H1 (cell line): Measurements from ENCODE around the gene SOS1. TPM values are rescaled to one million over a fixed set of nuclear protein-coding genes. Genes with fewer than 3 reads are reported as not detected.

Experiments used
- CTCF ChIA-PET: fragments of 300-600 bp; sonication (Branson Sonifier 250); formaldehyde crosslinking; loops from one replicate; lab custom pipeline; 2021; ENCODE audit not compliant: partially characterized antibody; lab: Charles Lee
- POLR2A ChIA-PET: fragments of 300-600 bp; sonication (Branson Sonifier 250); formaldehyde crosslinking; loops from one replicate; lab custom pipeline; 2021; ENCODE audit warnings: inconsistent platforms; ENCODE audit not compliant: partially characterized antibody; lab: Charles Lee
- DNase-seq, 2 experiments: peaks; one replicate each; pipeline versions ENCODE4 v3.0.0 to v3.0.0-alpha.2; 2010 to 2022; ENCODE audit warnings: low spot score in 2 of 2, low read depth in 1 of 2, mixed read lengths in 1 of 2
- FAIRE-seq: peaks from 2 replicates; lab custom pipeline; 2011; peaks lifted over from hg19 to GRCh38; lab: Jason Lieb, UNC
- H2AFZ ChIP-seq: 2 replicates; pipeline ENCODE4 v1.8.1; 2012; ENCODE audit warnings: low read length, inconsistent platforms
- H2AK5ac ChIP-seq: 2 replicates; pipeline ENCODE4 v1.6.1; 2013; ENCODE audit warnings: low read depth, low read length
- H2BK120ac ChIP-seq: replicated peaks from 2 replicates; pipeline ENCODE3; 2013; ENCODE audit warnings: low read depth, low read length, inconsistent platforms
- H2BK12ac ChIP-seq: 2 replicates; pipeline ENCODE4 v1.6.1; 2013; ENCODE audit warnings: low read depth, low read length
- H2BK15ac ChIP-seq: 2 replicates; pipeline ENCODE4 v1.6.1; 2013; ENCODE audit warnings: low read length
- H2BK20ac ChIP-seq: 2 replicates; pipeline ENCODE4 v1.6.1; 2013; ENCODE audit warnings: low read length
- H2BK5ac ChIP-seq: 2 replicates; pipeline ENCODE4 v1.6.1; 2013; ENCODE audit warnings: low read depth, low read length
- H3K14ac ChIP-seq: 2 replicates; pipeline ENCODE4 v1.6.1; 2013; ENCODE audit warnings: inconsistent platforms; ENCODE audit not compliant: insufficient read length
- H3K18ac ChIP-seq: 2 replicates; pipeline ENCODE4 v1.6.1; 2013; ENCODE audit warnings: low read length; ENCODE audit errors: extremely low read depth
- H3K23ac ChIP-seq: 2 replicates; pipeline ENCODE4 v1.6.1; 2013; ENCODE audit warnings: inconsistent platforms; ENCODE audit not compliant: insufficient read length
- H3K23me2 ChIP-seq: 2 replicates; pipeline ENCODE4 v1.6.1; 2013; ENCODE audit warnings: low read depth, low read length
- H3K27ac ChIP-seq: 2 replicates; pipeline ENCODE4 v1.6.1; 2011; ENCODE audit warnings: low read depth, low read length, inconsistent platforms
- H3K27me3 ChIP-seq, 4 experiments: replicated peaks in 1 of 4; 1 replicate in 1 of 4; 2 replicates in 3 of 4; pipeline versions ENCODE4 v1.6.1 to v1.8.1; 2011 to 2013; ENCODE audit warnings: low read length in 3 of 4, mild to moderate bottlenecking in 3 of 4, inconsistent platforms in 2 of 4, mixed read lengths in 2 of 4, moderate library complexity in 1 of 4; ENCODE audit not compliant: control insufficient read depth in 3 of 4, insufficient read depth in 3 of 4; ENCODE audit errors: extremely low read depth in 1 of 4
- H3K36me3 ChIP-seq, 4 experiments: 2 replicates each; pipeline versions ENCODE4 v1.6.1 to v1.8.1; 2011 to 2013; ENCODE audit warnings: mild to moderate bottlenecking in 4 of 4, low read length in 3 of 4, moderate library complexity in 2 of 4, control low read depth in 1 of 4, inconsistent platforms in 1 of 4; ENCODE audit not compliant: insufficient read depth in 4 of 4, control insufficient read depth in 2 of 4
- H3K4ac ChIP-seq: replicated peaks from 2 replicates; pipeline ENCODE3; 2013; ENCODE audit warnings: low read length, low read depth, mixed read lengths, inconsistent platforms; ENCODE audit not compliant: insufficient read length
- H3K4me1 ChIP-seq, 4 experiments: replicated peaks in 1 of 4; 1 replicate in 1 of 4; 2 replicates in 3 of 4; pipeline versions ENCODE4 v1.6.1 to v1.8.1; 2011 to 2013; ENCODE audit warnings: low read length in 3 of 4, inconsistent platforms in 2 of 4, mixed read lengths in 1 of 4; ENCODE audit not compliant: insufficient read depth in 4 of 4, control insufficient read depth in 3 of 4
- H3K4me2 ChIP-seq, 2 experiments: 2 replicates each; pipeline versions ENCODE4 v1.6.1 to v1.8.1; 2011 to 2013; ENCODE audit warnings: low read depth in 2 of 2, low read length in 2 of 2, control low read depth in 1 of 2, inconsistent platforms in 1 of 2, mild to moderate bottlenecking in 1 of 2; ENCODE audit not compliant: insufficient read depth in 1 of 2
- H3K4me3 ChIP-seq, 4 experiments: fragments of 200-600, 300-600 bp in 1 of 4; sonication (generic), shearing (Covaris generic), sonication (Bioruptor Twin) in 1 of 4; 2 replicates each; pipeline versions ENCODE4 v1.5.1 to v1.8.1; 2011 to 2016; ENCODE audit warnings: low read length in 4 of 4, low read depth in 3 of 4, control low read depth in 2 of 4, inconsistent platforms in 2 of 4, mild to moderate bottlenecking in 2 of 4, mixed read lengths in 1 of 4, moderate library complexity in 1 of 4; ENCODE audit not compliant: insufficient read depth in 2 of 4; ENCODE audit errors: extremely low read depth in 1 of 4
- H3K56ac ChIP-seq: replicated peaks from 2 replicates; pipeline ENCODE3; 2013; ENCODE audit warnings: low read depth, mild to moderate bottlenecking, mixed read lengths, low read length, inconsistent platforms; ENCODE audit not compliant: insufficient read length
- H3K79me1 ChIP-seq: 2 replicates; pipeline ENCODE4 v1.6.1; 2013; ENCODE audit warnings: low read depth, low read length, control low read depth
- H3K79me2 ChIP-seq, 2 experiments: 2 replicates each; pipeline versions ENCODE4 v1.6.1 to v1.8.1; 2012 to 2013; ENCODE audit warnings: low read length in 2 of 2, mild to moderate bottlenecking in 2 of 2, inconsistent platforms in 1 of 2; ENCODE audit not compliant: insufficient read depth in 2 of 2, control insufficient read depth in 1 of 2
- H3K9ac ChIP-seq, 4 experiments: replicated peaks in 1 of 4; 1 replicate in 1 of 4; 2 replicates in 3 of 4; pipeline versions ENCODE4 v1.6.1 to v1.8.1; 2011 to 2013; ENCODE audit warnings: low read depth in 3 of 4, low read length in 3 of 4, control low read depth in 2 of 4, mild to moderate bottlenecking in 2 of 4, moderate library complexity in 2 of 4, inconsistent platforms in 1 of 4; ENCODE audit errors: extremely low read depth in 1 of 4
- H3K9me3 ChIP-seq, 2 experiments: 2 replicates each; pipeline versions ENCODE4 v1.6.1 to v1.8.1; 2012 to 2013; ENCODE audit warnings: mild to moderate bottlenecking in 2 of 2, moderate library complexity in 2 of 2, control low read depth in 1 of 2, inconsistent platforms in 1 of 2, low read depth in 1 of 2, low read length in 1 of 2, mixed read lengths in 1 of 2; ENCODE audit not compliant: insufficient read depth in 2 of 2
- H4K20me1 ChIP-seq, 2 experiments: replicated peaks in 1 of 2; 2 replicates each; pipeline versions ENCODE3 to v1.8.1; 2011 to 2013; ENCODE audit warnings: inconsistent platforms in 2 of 2, low read length in 2 of 2, mild to moderate bottlenecking in 1 of 2; ENCODE audit not compliant: insufficient read depth in 2 of 2, control insufficient read depth in 1 of 2
- H4K5ac ChIP-seq: 2 replicates; pipeline ENCODE4 v1.6.1; 2013; ENCODE audit warnings: low read length, low read depth, mixed read lengths, inconsistent platforms; ENCODE audit not compliant: insufficient read length
- H4K8ac ChIP-seq: 2 replicates; pipeline ENCODE4 v1.8.0; 2013; ENCODE audit warnings: mild to moderate bottlenecking, moderate library complexity, low read length, inconsistent platforms; ENCODE audit not compliant: insufficient read depth; ENCODE audit errors: extremely low read depth
- H4K91ac ChIP-seq: replicated peaks from 2 replicates; pipeline ENCODE3; 2013; ENCODE audit warnings: low read length, mixed read lengths, inconsistent platforms; ENCODE audit not compliant: insufficient read length
- BCL11A ChIP-seq, 2 experiments: IDR thresholded peaks; one replicate each; pipeline ENCODE4 v1.6.1; 2011; ENCODE audit warnings: low read depth in 2 of 2, low read length in 2 of 2, mild to moderate bottlenecking in 2 of 2
- CREB1 ChIP-seq: IDR thresholded peaks from 2 replicates; pipeline ENCODE4 v1.6.1; 2012; ENCODE audit warnings: inconsistent platforms
- GTF2F1 ChIP-seq: IDR thresholded peaks from 2 replicates; pipeline ENCODE4 v1.6.1; 2012; ENCODE audit warnings: low read depth, low read length, improper control_type of control experiment, borderline replicate concordance
- MAFK ChIP-seq: IDR thresholded peaks from 2 replicates; pipeline ENCODE4 v1.6.1; 2012; ENCODE audit warnings: low read depth, mild to moderate bottlenecking, improper control_type of control experiment, low read length
- POLR2AphosphoS5 ChIP-seq: IDR thresholded peaks from 2 replicates; pipeline ENCODE4 v1.6.1; 2011; ENCODE audit warnings: low read depth, low read length
- WGBS, 2 experiments: shearing (Covaris generic) in 1 of 2; methylation state at CpG; one replicate each; pipeline versions ENCODE4 v1.1.6 to v1.1.7; 2013 to 2015; ENCODE audit warnings: low lambda C conversion rate in 2 of 2, mixed read lengths in 2 of 2, inconsistent platforms in 1 of 2, low coverage in 1 of 2, missing lambda C conversion rate in 1 of 2; ENCODE audit not compliant: insufficient replicate concordance in 2 of 2, insufficient coverage in 1 of 2, insufficient read length in 1 of 2; ENCODE audit errors: extremely low coverage in 1 of 2, missing lambda C conversion rate in 1 of 2; 5-methylcytosine and 5-hydroxymethylcytosine counted together
- polyA plus RNA-seq, 7 experiments: library from polyadenylated mRNA; depleted of rRNA in 3 of 7; stranded (reverse) in 5 of 7; unstranded in 2 of 7; fragments of >200 nt in 5 of 7; fragments of 200-250 nt in 2 of 7; gene quantifications; 1 replicate in 5 of 7; 2 replicates in 1 of 7; 4 replicates in 1 of 7; pipeline versions ENCODE4 v1.2.1 to v1.2.3, GENCODE V29; 2011 to 2013; ENCODE audit warnings: missing spikeins in 2 of 7, mixed read lengths in 2 of 7
- total RNA-seq: library from RNA; stranded (reverse); fragmentation: NEBNext Ultra II Directional; extraction: Animal tissue kit (Norgen Biotek cat#: 25700); gene quantifications from 2 replicates; pipeline ENCODE4 v1.2.1, GENCODE V29; 2021

The SOS1 gene
- total and polyA plus RNA-seq, 2 of the 8 experiments (the other 6 are each of a cell fraction or from before 2014, with no cell fraction given) = 25.7 to 27.0 TPM

- no peaks in the 10 kb centered on the region for H3K36me3 ChIP-seq
- H4K5ac ChIP-seq = no peak overlapping the region
- peaks cover 0 to 4% (median under 1%) of the 10 kb centered on the region in 4 experiments; a peak in 2 of 7 replicates for H3K4me1 ChIP-seq
- H4K91ac ChIP-seq = no peak overlapping the region
- TF ChIP-seq CREB1 = no peak
- no peak for TF ChIP-seq POLR2AphosphoS5
- no peak for TF ChIP-seq BCL11A (IDR thresholded peaks at IDR 0.05; ENCODE audit: low read depth in 2 of 2, low read length in 2 of 2)
- TF ChIP-seq GTF2F1 = no peak
- no peak for TF ChIP-seq MAFK
- TF ChIP-seq, all 59 proteins: peak for 0
- Histone ChIP-seq H3K4me3 (no peak overlapping the region), H2AK5ac (no peak overlapping the region), H3K4ac (no peak overlapping the region), H3K9me3 (no peaks in the 10 kb centered on the region), H4K8ac (peak overlapping the region; percentile 25; the same call in 1 of the 2 replicates), H2BK15ac (no peak overlapping the region), H4K20me1 (no peaks in the 10 kb centered on the region), H3K27me3 (no peaks in the 10 kb centered on the region), H3K14ac (no peak overlapping the region), H2BK20ac (no peak overlapping the region), H3K56ac (no peak overlapping the region), H3K18ac (no peak overlapping the region), H3K4me2 (no peak overlapping the region), H3K9ac (no peak overlapping the region), H3K23ac (no peak overlapping the region), H2AFZ (no peak overlapping the region), H3K23me2 (no peaks in the 10 kb centered on the region), H2BK120ac (no peak overlapping the region), H3K27ac (no peak overlapping the region), H3K79me1 (no peaks in the 10 kb centered on the region), H2BK12ac (no peak overlapping the region), H3K79me2 (no peaks in the 10 kb centered on the region), H2BK5ac (no peak overlapping the region)
- WGBS, 2 experiments = 94% methylated on average over 6 of the region's 6 CpGs; no CpG with 5 or more reads in 1 of the 2 experiments
- DNase-seq (no peak), FAIRE-seq (no peak)
- POLR2A ChIA-PET = no interaction called here
- CTCF ChIA-PET = no interaction called here
These were observed 36.0 kb upstream of the SOS1 start for GRCh38 chr2:39156846-39157245.
